Astrocyte (in vitro differentiated cells and primary cell): ENCODE data around the gene TMEM269. TPM values are rescaled to one million over a fixed set of nuclear protein-coding genes. Genes with fewer than 3 reads are reported as not detected.

Experiments
- DNase-seq: peaks from one replicate; pipeline ENCODE4 v3.0.0-alpha.2; 2010; ENCODE audit warnings: low read depth
- FAIRE-seq: peaks from 2 replicates; lab custom pipeline; 2011; peaks lifted over from hg19 to GRCh38; lab: Jason Lieb, UNC
- H2AFZ ChIP-seq: 2 replicates; pipeline ENCODE4 v1.6.0; 2012; ENCODE audit warnings: low read depth, low read length, inconsistent platforms
- H3K27ac ChIP-seq: 2 replicates; pipeline ENCODE4 v1.5.1; 2011; ENCODE audit warnings: low read depth, low read length, inconsistent platforms
- H3K27me3 ChIP-seq: 2 replicates; pipeline ENCODE4 v1.6.0; 2011; ENCODE audit warnings: low read length, inconsistent platforms; ENCODE audit not compliant: insufficient read depth
- H3K36me3 ChIP-seq: 2 replicates; pipeline ENCODE4 v1.5.1; 2011; ENCODE audit warnings: low read length, inconsistent platforms; ENCODE audit not compliant: insufficient read depth
- H3K4me1 ChIP-seq: 2 replicates; pipeline ENCODE4 v1.5.1; 2011; ENCODE audit warnings: low read length, inconsistent platforms; ENCODE audit not compliant: insufficient read depth
- H3K4me2 ChIP-seq: 2 replicates; pipeline ENCODE4 v1.6.0; 2012; ENCODE audit warnings: low read length, inconsistent platforms
- H3K4me3 ChIP-seq: 2 replicates; pipeline ENCODE4 v1.5.1; 2011; ENCODE audit warnings: low read depth, mild to moderate bottlenecking, low read length, inconsistent platforms; ENCODE audit not compliant: insufficient read depth
- H3K79me2 ChIP-seq: 2 replicates; pipeline ENCODE4 v1.6.0; 2012; ENCODE audit warnings: mild to moderate bottlenecking, low read length, inconsistent platforms; ENCODE audit not compliant: insufficient read depth
- H3K9ac ChIP-seq: 2 replicates; pipeline ENCODE4 v1.6.0; 2012; ENCODE audit warnings: mild to moderate bottlenecking, low read length, inconsistent platforms
- H3K9me3 ChIP-seq: 2 replicates; pipeline ENCODE4 v1.5.1; 2012; ENCODE audit warnings: low read depth, mild to moderate bottlenecking, low read length, inconsistent platforms; ENCODE audit not compliant: insufficient read depth
- H4K20me1 ChIP-seq: 2 replicates; pipeline ENCODE4 v1.6.0; 2012; ENCODE audit warnings: low read length, inconsistent platforms; ENCODE audit not compliant: insufficient read depth
- H3K27ac Mint-ChIP-seq: one replicate; pipeline ENCODE4 v1.8.0; 2021; ENCODE audit warnings: mild to moderate bottlenecking, mixed read lengths; ENCODE audit not compliant: unreplicated experiment
- H3K27me3 Mint-ChIP-seq: one replicate; pipeline ENCODE4 v1.8.0; 2021; ENCODE audit warnings: low read depth, mixed read lengths; ENCODE audit not compliant: unreplicated experiment
- H3K36me3 Mint-ChIP-seq: one replicate; pipeline ENCODE4 v1.8.0; 2021; ENCODE audit warnings: low read depth, mixed read lengths; ENCODE audit not compliant: unreplicated experiment
- H3K4me1 Mint-ChIP-seq: one replicate; pipeline ENCODE4 v1.8.0; 2021; ENCODE audit warnings: low read depth, mixed read lengths; ENCODE audit not compliant: unreplicated experiment
- H3K4me3 Mint-ChIP-seq: one replicate; pipeline ENCODE4 v1.8.0; 2021; ENCODE audit warnings: mild to moderate bottlenecking, moderate library complexity, mixed read lengths; ENCODE audit not compliant: unreplicated experiment
- H3K9me3 Mint-ChIP-seq: one replicate; pipeline ENCODE4 v1.8.0; 2021; ENCODE audit warnings: mild to moderate bottlenecking, mixed read lengths; ENCODE audit not compliant: unreplicated experiment
- CTCF ChIP-seq: IDR thresholded peaks from 2 replicates; pipeline ENCODE4 v1.5.1; 2011; ENCODE audit warnings: low read depth, mild to moderate bottlenecking, inconsistent platforms, low read length, moderate library complexity; ENCODE audit not compliant: insufficient read depth
- EZH2 ChIP-seq: IDR thresholded peaks from 2 replicates; pipeline ENCODE4 v1.6.1; 2012; ENCODE audit warnings: mild to moderate bottlenecking, low read length, inconsistent platforms; ENCODE audit not compliant: insufficient read depth
- total RNA-seq: library from RNA; stranded (reverse); gene quantifications from 2 replicates; pipeline ENCODE4 v1.2.1, GENCODE V29; 2021

TMEM269 gene
- total RNA-seq, 1 donor from 2014 or later, result 0.09 TPM

GRCh38 chr1:42786097-42786496 is 1.3 kb downstream of the TMEM269 start:
- no peaks in the 10 kb centered on the region for H3K27me3 ChIP-seq
- Mint-ChIP-seq H3K27me3 (peaks cover 3% of the 10 kb centered on the region), H3K36me3 (peaks cover 18% of the 10 kb centered on the region), H3K27ac (no peak overlapping the region), H3K9me3 (peaks cover 4% of the 10 kb centered on the region), H3K4me3 (no peak overlapping the region), H3K4me1 (no peaks in the 10 kb centered on the region)
- TF ChIP-seq CTCF (no peak), EZH2 (no peak)
- H3K36me3 ChIP-seq, result no peaks in the 10 kb centered on the region
- H3K9me3 ChIP-seq, result no peaks in the 10 kb centered on the region
- H3K9ac ChIP-seq, result no peak overlapping the region
- DNase-seq, result no peak
- no peaks in the 10 kb centered on the region for H3K79me2 ChIP-seq
- no peak overlapping the region for H3K27ac ChIP-seq
- no peak overlapping the region for H3K4me3 ChIP-seq
- peaks cover 9% of the 10 kb centered on the region for H3K4me1 ChIP-seq
- no peak overlapping the region for H3K4me2 ChIP-seq
- FAIRE-seq, result no peak
- peaks cover 4% of the 10 kb centered on the region for H4K20me1 ChIP-seq
- no peak overlapping the region for H2AFZ ChIP-seq

DNA sequence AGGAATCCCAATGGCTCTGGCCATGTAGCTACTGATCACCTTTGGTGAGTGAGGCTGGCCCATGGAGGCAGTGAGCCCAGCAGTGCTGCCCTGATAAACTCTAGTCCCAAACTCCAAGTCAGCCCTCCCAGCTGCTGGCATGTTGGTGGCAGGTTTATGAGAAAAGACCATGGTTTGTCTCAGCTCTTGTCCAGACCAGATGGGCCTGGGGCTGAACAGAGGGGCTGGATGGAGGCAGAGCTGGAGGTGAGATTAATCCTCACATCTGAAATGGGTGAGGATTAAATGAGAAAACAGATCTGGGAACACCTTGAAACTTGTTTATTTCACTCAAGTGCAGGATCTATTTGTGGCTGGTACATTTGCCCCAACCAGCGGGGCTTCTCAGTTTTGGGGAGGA is 3.2 kb downstream of the TMEM269 start:
- peaks cover 14% of the 10 kb centered on the region for H3K36me3 Mint-ChIP-seq
- H3K79me2 ChIP-seq, result no peaks in the 10 kb centered on the region
- no peak overlapping the region for H3K27ac Mint-ChIP-seq
- H3K9ac ChIP-seq, result no peak overlapping the region
- H3K4me1 ChIP-seq, result peaks cover 9% of the 10 kb centered on the region
- peaks cover 4% of the 10 kb centered on the region for H4K20me1 ChIP-seq
- no peak overlapping the region for H3K4me3 Mint-ChIP-seq
- no peak overlapping the region for H2AFZ ChIP-seq
- no peaks in the 10 kb centered on the region for H3K4me1 Mint-ChIP-seq
- TF ChIP-seq CTCF (no peak), EZH2 (no peak)
- FAIRE-seq (no peak), DNase-seq (no peak)
- no peaks in the 10 kb centered on the region for H3K36me3 ChIP-seq
- no peak overlapping the region for H3K27ac ChIP-seq
- H3K4me2 ChIP-seq, result no peak overlapping the region
- H3K27me3 ChIP-seq, result no peaks in the 10 kb centered on the region
- peaks cover 4% of the 10 kb centered on the region for H3K9me3 Mint-ChIP-seq
- H3K27me3 Mint-ChIP-seq, result peaks cover 3% of the 10 kb centered on the region
- no peaks in the 10 kb centered on the region for H3K9me3 ChIP-seq
- no peak overlapping the region for H3K4me3 ChIP-seq

DNA sequence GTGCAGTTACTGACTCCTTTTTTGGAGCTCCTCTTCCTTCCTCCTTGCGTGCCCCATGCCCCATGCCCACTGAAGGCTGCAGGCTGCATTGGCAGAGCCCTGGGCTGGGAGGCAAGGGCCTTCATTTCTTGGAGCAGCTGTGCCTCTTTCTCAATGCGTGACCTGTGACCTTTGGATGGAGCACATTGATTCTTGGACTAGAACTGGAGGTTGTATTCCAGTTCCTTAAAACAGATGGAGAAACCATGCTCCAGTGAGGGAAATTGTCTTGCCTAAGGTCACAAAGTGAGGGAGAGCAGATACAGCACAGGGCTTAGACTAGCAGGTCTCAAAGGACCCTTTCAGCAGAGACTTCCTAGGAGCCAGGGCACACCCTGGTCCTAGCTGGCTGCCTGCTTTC is 9.0 kb downstream of the TMEM269 start:
- Mint-ChIP-seq H3K9me3 (no peaks in the 10 kb centered on the region), H3K27ac (no peak overlapping the region), H3K4me1 (no peaks in the 10 kb centered on the region), H3K36me3 (no peaks in the 10 kb centered on the region), H3K4me3 (no peak overlapping the region), H3K27me3 (peaks cover 16% of the 10 kb centered on the region)
- no peak overlapping the region for H3K4me2 ChIP-seq
- no peaks in the 10 kb centered on the region for H4K20me1 ChIP-seq
- H3K27ac ChIP-seq, result no peak overlapping the region
- no peaks in the 10 kb centered on the region for H3K9me3 ChIP-seq
- no peaks in the 10 kb centered on the region for H3K27me3 ChIP-seq
- no peak overlapping the region for H3K9ac ChIP-seq
- no peaks in the 10 kb centered on the region for H3K79me2 ChIP-seq
- DNase-seq (no peak), FAIRE-seq (no peak)
- TF ChIP-seq CTCF (no peak), EZH2 (no peak)
- H3K36me3 ChIP-seq, result no peaks in the 10 kb centered on the region
- no peak overlapping the region for H3K4me3 ChIP-seq
- no peak overlapping the region for H2AFZ ChIP-seq
- H3K4me1 ChIP-seq, result no peaks in the 10 kb centered on the region
